ENCODE measurements around the gene CERS3.
A peak's percentile ranks its signal among the peaks of the same experiment; 100 is the strongest.

CERS3 gene

DNA sequence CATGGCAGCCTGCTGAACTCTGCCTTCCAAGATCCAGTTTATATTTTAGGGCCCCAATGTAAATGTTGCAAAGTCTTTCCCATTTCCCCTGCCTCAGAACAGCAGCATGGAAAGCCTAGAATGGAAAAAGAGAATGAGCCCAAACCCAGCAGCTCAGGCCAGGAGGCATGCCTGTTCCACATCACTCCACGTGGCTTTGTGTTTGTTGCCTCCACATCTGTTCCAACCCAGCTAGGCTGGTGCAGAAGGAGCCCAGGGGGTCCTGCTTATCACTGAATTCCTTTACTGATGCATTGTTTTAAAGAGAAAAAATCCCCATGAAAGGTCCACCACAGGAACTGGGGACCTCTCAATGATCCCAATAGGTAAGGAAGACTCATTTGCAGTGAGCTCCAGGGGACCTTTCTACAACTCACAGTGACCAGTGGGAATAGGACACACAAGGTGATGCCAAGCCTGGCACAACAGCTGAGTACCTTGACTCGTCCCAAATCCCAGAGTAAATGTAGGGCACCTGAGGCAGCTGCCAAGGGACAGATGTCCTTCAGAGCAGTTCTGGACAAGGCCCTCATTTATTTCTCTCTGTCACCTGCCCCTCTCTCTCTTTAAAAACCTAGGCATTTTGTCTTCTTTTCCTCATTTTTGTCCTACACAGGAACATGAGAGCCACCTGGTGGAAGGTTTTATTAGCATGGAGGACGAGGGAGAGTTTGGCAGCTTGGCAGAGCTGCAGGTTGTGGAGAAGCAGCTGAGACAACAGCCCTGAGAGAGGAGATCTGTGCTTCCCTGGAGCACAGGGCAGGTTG lies 145.2 kb downstream of the CERS3 start:
- peak; percentile 38 for DNase-seq (ENCODE audit: low spot score)

- no peak for DNase-seq (ENCODE audit: low spot score)
Observed at GRCh38 chr15:100373942-100374341, 154.8 kb downstream of the CERS3 start.

GRCh38 chr15:100373120-100373896 lies 155.4 kb downstream of the CERS3 start:
- DNase-seq (ENCODE audit: low spot score), result no peak

DNA sequence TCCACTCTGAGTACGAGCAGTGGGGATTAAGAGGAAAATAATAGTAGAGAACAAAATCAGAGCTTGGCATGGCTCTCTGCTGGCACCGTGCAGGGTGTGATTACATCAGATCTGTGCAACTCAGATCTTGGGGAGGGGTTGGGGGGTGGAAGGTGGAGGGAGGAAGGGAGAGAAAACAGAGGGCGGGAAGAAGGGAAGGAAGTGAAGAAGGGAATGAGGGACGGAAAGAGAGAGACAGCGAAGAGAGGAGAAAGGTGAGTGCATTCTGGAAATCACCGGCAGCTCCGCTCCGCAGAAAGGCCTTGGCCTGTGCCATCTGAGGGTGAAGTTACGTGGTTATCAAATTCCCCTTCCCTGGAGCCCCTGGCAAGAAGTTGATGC lies 156.0 kb downstream of the CERS3 start:
- DNase-seq (ENCODE audit: low spot score), result no peak

- DNase-seq (ENCODE audit: low spot score), result no peak
Observed at GRCh38 chr15:100355342-100355741, 173.4 kb downstream of the CERS3 start.

DNA sequence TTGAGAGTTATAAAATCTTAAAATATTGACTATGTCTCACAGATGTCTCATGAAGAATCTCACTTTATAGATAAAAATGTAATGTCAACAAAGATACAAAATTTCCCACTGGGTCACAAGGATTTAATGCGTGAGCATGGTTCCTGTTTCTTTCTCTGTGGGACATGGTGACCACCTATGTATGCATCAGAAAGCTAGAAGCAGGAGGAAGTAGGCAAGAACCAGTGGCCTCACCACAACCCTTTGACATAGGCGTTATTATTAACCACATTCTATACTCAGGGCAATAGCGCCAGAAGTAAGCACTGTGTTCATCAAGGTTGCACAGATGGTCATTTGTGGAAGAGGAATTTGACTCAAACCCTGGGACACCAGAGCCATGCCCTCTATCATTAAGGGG lies 175.3 kb downstream of the CERS3 start:
- no peak for DNase-seq (ENCODE audit: low spot score)

- no peak for DNase-seq (ENCODE audit: low spot score)
Observed at GRCh38 chr15:100350434-100351226, 178.1 kb downstream of the CERS3 start.
